Loucy (cell line): Measurements from ENCODE around the gene CNTNAP2.

Source experiments
- H2AFZ ChIP-seq: fragments of 200-600 bp; sonication (generic); 2 replicates; pipeline ENCODE4 v1.6.0; 2016; ENCODE audit warnings: antibody characterized with exemption, mild to moderate bottlenecking, low read length, moderate library complexity
- H3F3A ChIP-seq: fragments of 200-600 bp; 2 replicates; pipeline ENCODE4 v1.6.0; 2016; ENCODE audit warnings: antibody characterized with exemption, low read depth, mild to moderate bottlenecking
- H3K27me3 ChIP-seq: fragments of 200-600 bp; sonication (generic); 2 replicates; pipeline ENCODE4 v1.6.1; 2014; ENCODE audit warnings: low read length, mild to moderate bottlenecking; ENCODE audit not compliant: insufficient read depth, poor library complexity, severe bottlenecking
- H3K36me3 ChIP-seq: fragments of 200-600 bp; sonication (generic); 2 replicates; pipeline ENCODE4 v1.6.1; 2016; ENCODE audit warnings: low read length; ENCODE audit not compliant: insufficient read depth
- H3K4me1 ChIP-seq: fragments of 200-600 bp; sonication (generic); 2 replicates; pipeline ENCODE4 v1.5.1; 2014; ENCODE audit warnings: low read length, mild to moderate bottlenecking; ENCODE audit not compliant: insufficient read depth, poor library complexity, severe bottlenecking
- H3K4me2 ChIP-seq: fragments of 200-600 bp; sonication (generic); 2 replicates; pipeline ENCODE4 v1.6.0; 2014; ENCODE audit warnings: antibody characterized with exemption, low read length, low read depth, mild to moderate bottlenecking; ENCODE audit not compliant: poor library complexity, severe bottlenecking
- H3K4me3 ChIP-seq: fragments of 200-600 bp; sonication (generic); 2 replicates; pipeline ENCODE4 v1.5.1; 2014; ENCODE audit warnings: low read length, mild to moderate bottlenecking, mixed read lengths; ENCODE audit not compliant: poor library complexity, severe bottlenecking
- H3K79me2 ChIP-seq: fragments of 200-600 bp; sonication (generic); 2 replicates; pipeline ENCODE4 v1.6.1; 2014; ENCODE audit warnings: low read length; ENCODE audit not compliant: insufficient read depth
- H3K9ac ChIP-seq: fragments of 200-600 bp; sonication (generic); 2 replicates; pipeline ENCODE4 v1.6.0; 2014; ENCODE audit warnings: mild to moderate bottlenecking, low read depth, low read length, moderate library complexity; ENCODE audit not compliant: poor library complexity, severe bottlenecking
- H3K9me2 ChIP-seq: fragments of 200-600 bp; sonication (generic); replicated peaks from 2 replicates; pipeline ENCODE4 v1.6.1; 2016; ENCODE audit warnings: low read depth, low read length, mixed read lengths
- H3K9me3 ChIP-seq: fragments of 200-600 bp; sonication (generic); 2 replicates; pipeline ENCODE4 v1.6.1; 2014; ENCODE audit warnings: mild to moderate bottlenecking, antibody characterized with exemption, low read length, low read depth; ENCODE audit not compliant: insufficient read depth
- H4K20me1 ChIP-seq: fragments of 200-600 bp; sonication (generic); 2 replicates; pipeline ENCODE4 v1.6.0; 2014; ENCODE audit warnings: antibody characterized with exemption, low read length, mild to moderate bottlenecking; ENCODE audit not compliant: insufficient read depth, poor library complexity, severe bottlenecking
- CTCF ChIP-seq: fragments of 200-600 bp; sonication (generic); conservative IDR thresholded peaks from 2 replicates; pipeline ENCODE4 v1.5.1; 2014; ENCODE audit warnings: mild to moderate bottlenecking, antibody characterized with exemption, low read length
- EZH2phosphoT487 ChIP-seq: fragments of 200-600 bp; IDR thresholded peaks from 2 replicates; pipeline ENCODE4 v1.6.1; 2018; ENCODE audit warnings: antibody characterized with exemption, mild to moderate bottlenecking, moderate library complexity, borderline replicate concordance

CNTNAP2 gene

GRCh38 chr7:146492017-146492416, 375.4 kb downstream of the CNTNAP2 start:
- no peak overlapping the region for H3K4me2 ChIP-seq
- H3K4me3 ChIP-seq = no peak overlapping the region
- no peaks in the 10 kb centered on the region for H3K9me2 ChIP-seq
- no peaks in the 10 kb centered on the region for H3F3A ChIP-seq
- TF ChIP-seq EZH2phosphoT487 (no peak), CTCF (no peak)
- H3K9ac ChIP-seq = no peak overlapping the region
- no peaks in the 10 kb centered on the region for H3K79me2 ChIP-seq
- H3K27me3 ChIP-seq = no peaks in the 10 kb centered on the region
- no peaks in the 10 kb centered on the region for H4K20me1 ChIP-seq
- no peak overlapping the region for H2AFZ ChIP-seq
- no peaks in the 10 kb centered on the region for H3K36me3 ChIP-seq
- H3K4me1 ChIP-seq = no peaks in the 10 kb centered on the region
- no peaks in the 10 kb centered on the region for H3K9me3 ChIP-seq

GRCh38 chr7:146494952-146495596, 378.5 kb downstream of the CNTNAP2 start:
- Histone ChIP-seq H3K27me3 (no peaks in the 10 kb centered on the region), H3F3A (no peaks in the 10 kb centered on the region), H3K9ac (no peak overlapping the region), H3K79me2 (no peaks in the 10 kb centered on the region), H4K20me1 (no peaks in the 10 kb centered on the region), H3K9me3 (no peaks in the 10 kb centered on the region), H3K36me3 (no peaks in the 10 kb centered on the region), H3K4me3 (no peak overlapping the region), H3K9me2 (no peaks in the 10 kb centered on the region), H3K4me2 (no peak overlapping the region), H3K4me1 (no peaks in the 10 kb centered on the region), H2AFZ (no peak overlapping the region)
- TF ChIP-seq EZH2phosphoT487 (no peak), CTCF (no peak)

GRCh38 chr7:146496657-146497056, 380.1 kb downstream of the CNTNAP2 start:
- H2AFZ ChIP-seq = no peak overlapping the region
- no peak overlapping the region for H3K4me2 ChIP-seq
- no peaks in the 10 kb centered on the region for H3K79me2 ChIP-seq
- H3K9me2 ChIP-seq = no peaks in the 10 kb centered on the region
- no peaks in the 10 kb centered on the region; the same call in 1 of the 2 replicates for H3K9me3 ChIP-seq
- H4K20me1 ChIP-seq = no peaks in the 10 kb centered on the region
- no peak overlapping the region for H3K9ac ChIP-seq
- H3K4me1 ChIP-seq = no peaks in the 10 kb centered on the region
- H3K36me3 ChIP-seq = no peaks in the 10 kb centered on the region
- H3F3A ChIP-seq = no peaks in the 10 kb centered on the region
- TF ChIP-seq CTCF = no peak
- no peak for TF ChIP-seq EZH2phosphoT487
- H3K4me3 ChIP-seq = no peak overlapping the region
- no peaks in the 10 kb centered on the region for H3K27me3 ChIP-seq
